Esophagus squamous epithelium (tissue), 4 donors: ENCODE measurements around the gene PHYHIPL.

ENCODE experiments used
- POLR2A ChIP-seq, 4 donors: fragments of 450-650 bp; IDR thresholded peaks; one replicate each; pipeline ENCODE4 v1.6.1; 2017; ENCODE audit warnings: antibody characterized with exemption in 4 of 4, mild to moderate bottlenecking in 4 of 4, moderate library complexity in 3 of 4
- TF ChIP-seq, protein P1 (sequence below), 6 experiments: fragments of 450-650 bp in 4 of 6; fragments of 200-600 bp in 2 of 6; sonication (generic) in 2 of 6; IDR thresholded peaks; one replicate each; pipeline ENCODE4 v1.5.1; 2016 to 2019; ENCODE audit warnings: antibody characterized with exemption in 6 of 6, mild to moderate bottlenecking in 4 of 6, moderate library complexity in 4 of 6

DNA sequence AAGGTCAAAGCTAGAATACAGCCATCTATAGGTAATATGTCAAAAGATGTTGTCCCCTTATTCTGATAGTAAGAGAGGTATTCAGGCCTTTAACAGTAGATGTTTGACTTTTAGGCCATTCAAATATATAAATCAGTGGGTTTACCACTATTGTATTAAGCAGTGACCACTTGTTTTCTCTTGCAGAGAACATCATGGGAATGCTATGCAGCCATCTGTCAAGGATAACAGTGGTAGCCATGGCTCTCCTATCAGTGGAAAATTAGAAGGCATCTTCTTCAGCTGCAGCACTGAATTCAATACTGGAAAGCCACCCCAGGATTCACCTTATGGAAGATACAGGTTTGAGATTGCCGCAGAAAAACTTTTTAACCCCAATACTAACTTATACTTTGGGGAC is 68.4 kb downstream of the PHYHIPL start:
- TF ChIP-seq, protein P1, sequence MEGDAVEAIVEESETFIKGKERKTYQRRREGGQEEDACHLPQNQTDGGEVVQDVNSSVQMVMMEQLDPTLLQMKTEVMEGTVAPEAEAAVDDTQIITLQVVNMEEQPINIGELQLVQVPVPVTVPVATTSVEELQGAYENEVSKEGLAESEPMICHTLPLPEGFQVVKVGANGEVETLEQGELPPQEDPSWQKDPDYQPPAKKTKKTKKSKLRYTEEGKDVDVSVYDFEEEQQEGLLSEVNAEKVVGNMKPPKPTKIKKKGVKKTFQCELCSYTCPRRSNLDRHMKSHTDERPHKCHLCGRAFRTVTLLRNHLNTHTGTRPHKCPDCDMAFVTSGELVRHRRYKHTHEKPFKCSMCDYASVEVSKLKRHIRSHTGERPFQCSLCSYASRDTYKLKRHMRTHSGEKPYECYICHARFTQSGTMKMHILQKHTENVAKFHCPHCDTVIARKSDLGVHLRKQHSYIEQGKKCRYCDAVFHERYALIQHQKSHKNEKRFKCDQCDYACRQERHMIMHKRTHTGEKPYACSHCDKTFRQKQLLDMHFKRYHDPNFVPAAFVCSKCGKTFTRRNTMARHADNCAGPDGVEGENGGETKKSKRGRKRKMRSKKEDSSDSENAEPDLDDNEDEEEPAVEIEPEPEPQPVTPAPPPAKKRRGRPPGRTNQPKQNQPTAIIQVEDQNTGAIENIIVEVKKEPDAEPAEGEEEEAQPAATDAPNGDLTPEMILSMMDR (IDR thresholded peaks at IDR 0.05) = no peak
- no peak for TF ChIP-seq POLR2A (IDR thresholded peaks at IDR 0.05)
